Bone marrow (tissue), 2 donors: ENCODE data around the gene GNL3L.
"Not testable (repeated sequence)": the region's sequence is repeated elsewhere in the genome, so short reads cannot be mapped to it uniquely, and the experiment has no call there.

Experiments
- DNase-seq, 2 donors: peaks; one replicate each; lab custom pipeline; 2025; lab: John Stamatoyannopoulos, UW

The GNL3L gene

DNA sequence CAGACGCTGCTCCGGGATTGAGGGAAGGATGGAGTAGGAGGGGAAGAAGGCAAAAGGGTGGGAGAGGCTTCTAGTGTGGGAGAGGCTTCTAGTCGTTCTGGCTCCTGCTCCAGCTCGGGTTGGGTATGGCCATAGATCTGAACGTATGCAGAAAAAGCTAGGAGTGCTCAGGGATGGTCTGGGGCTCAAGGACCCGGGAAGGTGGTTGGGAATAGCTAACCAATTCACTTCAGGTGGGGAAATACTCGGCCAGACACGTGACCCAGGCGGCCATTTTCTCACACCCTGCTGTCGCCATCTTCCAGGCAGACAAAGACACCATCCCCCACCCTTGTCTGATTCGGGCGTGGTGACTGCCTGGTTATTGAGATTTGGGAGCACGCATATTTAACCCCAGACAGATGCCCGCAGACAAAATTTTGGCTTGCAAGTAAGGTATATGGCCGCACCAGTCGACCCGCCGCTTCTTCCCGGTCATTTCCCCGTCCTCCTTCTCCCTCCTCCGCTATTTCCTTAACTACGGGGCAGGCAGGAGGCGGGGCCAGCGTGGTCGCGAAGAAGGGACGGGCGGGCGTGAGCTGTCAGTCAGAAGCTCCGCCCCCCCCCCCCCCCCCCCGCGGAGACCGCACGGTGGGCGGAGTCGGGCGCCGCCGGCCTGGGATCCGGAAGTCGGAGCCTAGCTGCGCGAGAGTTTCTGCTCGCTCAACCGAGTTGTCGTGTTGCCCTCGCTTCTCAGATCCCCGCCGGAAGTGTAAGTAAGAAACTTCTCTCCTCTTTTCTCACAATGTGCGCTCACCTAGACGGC is at the start of gene GNL3L:
GNL3L (plus strand) TSS at position 668 of the 805 bp plus-strand sequence. CDS start 2,348 bp downstream, outside the sequence.
- DNase-seq = peak; percentile 59 to 77

GRCh38 chrX:54482839-54483593 is 47.0 kb upstream of the GNL3L start:
- no peak for DNase-seq

DNA sequence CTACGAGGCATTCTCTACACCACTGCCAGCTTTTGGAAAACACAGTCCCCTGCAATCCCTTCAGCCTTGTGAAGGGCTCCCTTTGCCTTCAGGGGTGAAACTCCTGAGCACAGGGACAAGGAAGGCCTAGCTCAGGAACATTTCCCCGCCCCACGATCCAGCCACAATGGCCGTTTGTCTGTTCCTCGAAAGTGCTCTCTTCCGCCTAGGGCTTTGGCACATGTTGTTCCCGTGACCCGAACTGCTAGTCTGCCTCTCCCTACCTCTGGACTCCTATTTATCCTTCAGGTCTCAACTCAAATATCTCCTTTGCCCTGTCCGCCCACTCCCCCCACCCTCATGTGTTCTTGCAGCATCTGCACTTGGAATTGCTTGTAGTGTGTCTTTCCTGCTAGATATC is 46.1 kb upstream of the GNL3L start:
- DNase-seq = no peak

GRCh38 chrX:54484666-54485065 is 45.4 kb upstream of the GNL3L start:
- no peak for DNase-seq

DNA sequence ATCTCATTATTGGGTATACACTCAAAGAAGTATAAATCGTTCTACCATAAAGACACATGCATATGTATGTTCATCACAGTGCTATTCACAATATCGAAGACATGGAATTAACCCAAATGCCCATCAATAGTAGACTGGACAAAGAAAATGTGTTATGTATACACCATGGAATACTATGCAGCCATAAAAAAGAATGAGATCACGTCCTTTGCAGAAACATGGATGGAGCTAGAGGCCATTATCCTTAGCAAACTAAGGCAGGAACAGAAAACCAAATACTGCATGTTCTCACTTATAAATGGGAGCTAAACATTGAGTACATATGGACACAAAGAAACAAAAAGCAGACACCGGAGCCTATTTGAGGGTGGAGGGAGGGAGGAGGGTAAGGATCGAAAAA is 40.2 kb upstream of the GNL3L start:
- DNase-seq = not testable (repeated sequence)

- DNase-seq = no peak
These were observed 37.7 kb upstream of the GNL3L start for GRCh38 chrX:54492340-54492739.

GRCh38 chrX:54494166-54494988 is 35.6 kb upstream of the GNL3L start:
- no peak for DNase-seq

GRCh38 chrX:54494989-54495813 is 34.8 kb upstream of the GNL3L start:
- DNase-seq = no peak

DNA sequence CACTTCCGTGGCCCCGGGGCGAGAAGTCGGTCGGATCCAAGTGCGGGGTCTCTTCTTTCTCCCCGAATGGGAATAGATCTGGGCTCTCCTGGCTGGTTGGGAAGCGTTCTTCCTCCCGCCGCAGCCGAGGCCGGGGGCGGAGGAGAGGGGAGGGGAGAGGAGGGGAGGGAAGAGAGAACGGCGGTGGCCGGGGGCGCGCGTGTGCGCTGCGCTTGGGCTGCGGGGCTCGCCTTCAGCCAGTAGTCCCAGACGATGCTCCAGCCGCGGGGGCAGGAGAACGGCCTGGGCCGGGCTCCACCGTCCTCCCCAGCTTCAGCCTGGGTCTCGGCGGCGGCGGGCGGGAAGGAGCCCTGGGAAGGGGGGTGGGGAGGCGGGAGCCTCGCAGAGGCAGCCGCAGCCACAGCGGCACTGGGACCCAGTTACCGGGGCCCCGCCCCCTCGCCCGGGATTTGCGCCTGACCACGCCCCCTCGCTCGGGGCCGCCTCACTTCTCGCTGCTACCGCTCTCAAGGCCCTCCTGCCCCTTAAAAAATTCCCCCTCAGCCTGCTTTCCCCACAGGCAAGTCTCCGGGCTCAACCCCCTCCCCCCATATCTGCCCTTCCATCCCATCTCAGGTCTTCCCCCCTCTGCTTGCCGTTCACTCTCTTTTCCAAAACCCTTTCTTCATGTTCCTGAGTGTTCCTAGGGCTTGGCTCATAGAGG is 34.1 kb upstream of the GNL3L start, which contains the start of gene FGD1:
FGD1 (minus strand) TSS at position 421 of the 703 bp plus-strand sequence. CDS start 802 bp downstream, outside the sequence.
- no peak for DNase-seq

- DNase-seq = no peak
These were observed 33.5 kb upstream of the GNL3L start for GRCh38 chrX:54496517-54496852.

- DNase-seq = no peak
These were observed 33.1 kb upstream of the GNL3L start for GRCh38 chrX:54496936-54497335.

- no peak for DNase-seq
These were observed 20.6 kb upstream of the GNL3L start for GRCh38 chrX:54509400-54509799.

- DNase-seq = no peak
These were observed 868 bp upstream of the GNL3L start for GRCh38 chrX:54529151-54529550.

DNA sequence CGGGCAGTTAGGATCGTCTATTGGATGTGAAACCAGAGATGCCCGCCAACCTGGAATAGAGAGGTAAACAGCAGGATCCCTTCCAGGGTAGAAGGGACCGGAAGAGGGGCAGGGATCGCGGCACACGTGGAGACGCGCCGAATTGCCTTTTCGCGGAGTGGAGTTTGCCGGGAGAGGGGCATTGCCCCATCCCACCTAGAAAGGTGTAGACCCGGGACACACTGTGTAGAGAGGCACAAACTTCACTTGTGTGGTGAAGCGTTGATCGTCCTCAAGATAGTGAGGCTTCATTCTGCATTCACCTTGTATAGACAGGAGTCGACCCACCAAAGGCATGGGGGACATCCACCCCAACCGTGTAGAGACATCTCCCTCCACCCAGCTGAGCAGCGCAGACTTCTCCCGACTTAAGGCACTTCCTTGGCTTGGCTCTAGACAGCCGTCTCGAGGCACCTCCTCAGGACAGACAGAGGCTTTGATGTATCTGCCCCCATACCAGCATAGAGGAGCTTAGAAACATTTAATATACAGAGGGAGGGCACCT is 410 bp downstream of the GNL3L start:
- DNase-seq = no peak

GRCh38 chrX:54534271-54534670 is 4.3 kb downstream of the GNL3L start:
- DNase-seq = no peak

DNA sequence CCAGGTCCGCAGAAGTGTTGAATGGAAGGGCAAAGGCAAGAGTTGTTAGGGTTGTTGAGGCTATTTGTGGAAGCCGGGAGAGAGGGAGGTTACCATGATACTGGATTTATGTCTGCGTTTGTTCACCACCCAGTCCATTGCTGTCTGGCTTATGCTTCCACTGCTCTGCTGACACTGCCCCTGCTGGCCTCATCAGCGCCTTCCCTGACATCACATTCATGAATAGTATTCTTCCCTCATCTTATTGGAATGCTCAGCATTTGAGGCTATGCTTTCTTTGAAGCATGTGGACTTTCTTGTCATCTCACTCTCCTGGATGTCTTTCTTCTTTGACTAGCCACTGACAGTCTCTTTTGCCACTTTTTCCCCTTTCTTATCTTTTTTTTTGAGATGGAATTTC is 10.3 kb downstream of the GNL3L start:
- DNase-seq = no peak

GRCh38 chrX:54542239-54542638 is 12.2 kb downstream of the GNL3L start:
- DNase-seq = not testable (repeated sequence)

DNA sequence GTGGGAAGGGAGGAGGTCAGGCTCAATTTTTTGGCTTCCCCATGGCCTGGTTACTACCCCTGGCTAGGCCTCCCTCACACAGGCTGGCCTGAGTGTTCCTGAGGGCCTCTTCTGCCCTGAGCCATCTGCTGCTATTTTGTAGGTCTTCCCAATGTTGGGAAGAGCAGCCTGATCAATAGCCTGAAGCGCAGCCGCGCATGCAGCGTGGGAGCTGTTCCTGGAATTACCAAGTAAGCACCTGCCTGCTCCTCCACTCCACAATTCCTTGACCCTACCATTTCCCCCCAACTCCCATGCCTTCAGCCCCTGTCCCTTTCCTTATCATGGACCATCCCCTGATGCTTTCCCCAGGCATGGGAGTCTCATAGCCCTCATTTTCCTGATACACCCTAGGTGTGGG is 20.8 kb downstream of the GNL3L start:
- no peak for DNase-seq

DNA sequence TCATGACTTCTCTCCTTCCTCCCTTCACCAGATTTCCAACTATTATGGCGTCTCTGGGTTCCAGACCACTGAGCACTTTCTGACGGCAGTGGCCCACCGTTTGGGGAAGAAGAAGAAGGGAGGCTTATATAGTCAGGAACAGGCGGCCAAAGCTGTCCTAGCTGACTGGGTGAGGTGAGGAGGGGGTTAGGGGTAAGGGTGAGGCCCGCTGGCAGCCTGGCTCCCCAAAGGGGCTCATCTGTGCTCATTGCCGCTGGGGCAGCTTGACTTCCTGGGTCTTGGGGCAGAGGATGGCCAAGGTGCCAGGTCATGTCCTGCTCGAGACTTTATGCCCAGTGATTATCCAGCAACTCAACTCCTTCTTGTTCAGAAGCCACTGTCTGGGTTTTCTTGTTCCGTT is 21.8 kb downstream of the GNL3L start:
- DNase-seq = no peak

- not testable (repeated sequence) for DNase-seq
These were observed 25.0 kb downstream of the GNL3L start for GRCh38 chrX:54555006-54555405.

DNA sequence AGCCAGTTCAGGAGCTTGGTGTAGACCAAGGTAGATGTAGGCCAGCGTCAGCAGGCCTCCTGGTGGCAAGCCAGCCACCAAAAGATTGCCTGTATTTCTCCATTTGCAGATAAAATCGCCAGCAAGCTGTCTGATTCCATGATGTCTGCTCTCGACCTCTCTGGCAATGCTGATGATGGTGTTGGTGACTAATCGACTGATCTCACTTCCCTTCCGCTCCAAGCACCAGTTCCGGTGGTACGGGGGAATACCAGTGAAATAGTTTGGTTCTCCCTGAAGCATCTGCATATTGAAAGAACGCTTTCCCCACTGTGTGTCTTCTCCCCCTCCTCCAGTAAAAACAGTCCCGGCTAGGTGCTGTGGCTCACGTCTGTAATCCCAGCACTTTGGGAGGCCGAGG is 30.4 kb downstream of the GNL3L start:
- no peak for DNase-seq
